Tibial nerve (tissue), 4 donors: ENCODE measurements around the gene RHOBTB1.

Source experiments
- EP300 ChIP-seq, 2 donors: sonication (generic); formaldehyde crosslinking; IDR thresholded peaks; one replicate each; pipeline ENCODE4 v1.6.1; 2017; ENCODE audit warnings: antibody characterized with exemption in 2 of 2, mild to moderate bottlenecking in 1 of 2
- POLR2A ChIP-seq, 2 donors: fragments of 450-650 bp; IDR thresholded peaks; one replicate each; pipeline ENCODE4 v1.6.1; 2017; ENCODE audit warnings: antibody characterized with exemption in 2 of 2, mild to moderate bottlenecking in 2 of 2, moderate library complexity in 2 of 2
- TF ChIP-seq, protein P1 (sequence below), 5 experiments: fragments of 200-600 bp in 3 of 5; fragments of 450-650 bp in 2 of 5; sonication (generic) in 3 of 5; IDR thresholded peaks; one replicate each; pipeline ENCODE4 v1.5.1; 2016 to 2019; ENCODE audit warnings: antibody characterized with exemption in 5 of 5, mild to moderate bottlenecking in 3 of 5, moderate library complexity in 2 of 5

DNA sequence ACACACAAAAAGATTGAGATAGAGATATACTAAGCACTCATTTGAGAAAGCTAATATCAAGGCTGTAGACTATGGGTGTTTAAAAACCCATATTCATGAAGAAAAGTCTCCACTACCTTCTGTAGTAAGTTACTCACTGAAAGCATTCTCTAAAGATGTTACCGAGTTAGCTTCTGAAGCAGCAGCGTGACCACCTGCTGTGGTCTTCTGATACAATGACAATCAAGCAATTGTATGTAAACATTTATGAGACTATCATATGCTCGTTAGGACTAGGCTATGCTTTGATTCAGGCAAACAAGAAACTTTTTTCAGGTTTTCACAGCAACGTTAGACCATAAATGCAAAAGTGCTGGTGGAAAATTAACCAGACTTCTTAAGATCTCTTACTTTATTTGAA, 11.2 kb downstream of the RHOBTB1 start:
- TF ChIP-seq, protein P1, sequence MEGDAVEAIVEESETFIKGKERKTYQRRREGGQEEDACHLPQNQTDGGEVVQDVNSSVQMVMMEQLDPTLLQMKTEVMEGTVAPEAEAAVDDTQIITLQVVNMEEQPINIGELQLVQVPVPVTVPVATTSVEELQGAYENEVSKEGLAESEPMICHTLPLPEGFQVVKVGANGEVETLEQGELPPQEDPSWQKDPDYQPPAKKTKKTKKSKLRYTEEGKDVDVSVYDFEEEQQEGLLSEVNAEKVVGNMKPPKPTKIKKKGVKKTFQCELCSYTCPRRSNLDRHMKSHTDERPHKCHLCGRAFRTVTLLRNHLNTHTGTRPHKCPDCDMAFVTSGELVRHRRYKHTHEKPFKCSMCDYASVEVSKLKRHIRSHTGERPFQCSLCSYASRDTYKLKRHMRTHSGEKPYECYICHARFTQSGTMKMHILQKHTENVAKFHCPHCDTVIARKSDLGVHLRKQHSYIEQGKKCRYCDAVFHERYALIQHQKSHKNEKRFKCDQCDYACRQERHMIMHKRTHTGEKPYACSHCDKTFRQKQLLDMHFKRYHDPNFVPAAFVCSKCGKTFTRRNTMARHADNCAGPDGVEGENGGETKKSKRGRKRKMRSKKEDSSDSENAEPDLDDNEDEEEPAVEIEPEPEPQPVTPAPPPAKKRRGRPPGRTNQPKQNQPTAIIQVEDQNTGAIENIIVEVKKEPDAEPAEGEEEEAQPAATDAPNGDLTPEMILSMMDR (IDR thresholded peaks at IDR 0.05): no peak
- TF ChIP-seq POLR2A (IDR thresholded peaks at IDR 0.05) (no peak), EP300 (IDR thresholded peaks at IDR 0.05) (no peak)
